GM23338 (cell line): ENCODE measurements around the gene CMC4. TPM values are rescaled to one million over a fixed set of nuclear protein-coding genes. Genes with fewer than 3 reads are reported as not detected.

Experiments
- ATAC-seq: fragments of 200-7000 bp; cut with Tn5 transposase; 3 replicates; pipeline ENCODE4 v1.9.1; 2020
- DNase-seq: peaks from one replicate; pipeline ENCODE4 v3.0.0-alpha.2; 2015; ENCODE audit warnings: low spot score
- H2AFZ ChIP-seq: fragments of 200-600 bp; sonication (generic); 2 replicates; pipeline ENCODE4 v1.8.0; 2016; ENCODE audit warnings: antibody characterized with exemption, mild to moderate bottlenecking, moderate library complexity
- H3F3A ChIP-seq: fragments of 200-600 bp; sonication (generic); replicated peaks from 2 replicates; pipeline ENCODE4 v1.8.0; 2017; ENCODE audit warnings: antibody characterized with exemption, mixed run types, low read depth
- H3K27ac ChIP-seq: fragments of 200-600 bp; sonication (generic); 2 replicates; pipeline ENCODE4 v1.6.1; 2016; ENCODE audit warnings: low read depth
- H3K27me3 ChIP-seq: fragments of 200-600 bp; sonication (generic); 2 replicates; pipeline ENCODE4 v1.8.0; 2016; ENCODE audit warnings: mild to moderate bottlenecking, mixed run types, moderate library complexity; ENCODE audit not compliant: insufficient read depth
- H3K36me3 ChIP-seq: fragments of 200-600 bp; sonication (generic); 2 replicates; pipeline ENCODE4 v1.8.0; 2016; ENCODE audit warnings: mild to moderate bottlenecking; ENCODE audit not compliant: insufficient read depth
- H3K4me1 ChIP-seq: fragments of 200-600 bp; sonication (generic); 2 replicates; pipeline ENCODE4 v1.8.0; 2016; ENCODE audit warnings: mild to moderate bottlenecking, moderate library complexity; ENCODE audit not compliant: insufficient read depth
- H3K4me2 ChIP-seq: fragments of 200-600 bp; sonication (generic); 2 replicates; pipeline ENCODE4 v1.7.1; 2017; ENCODE audit warnings: mixed run types
- H3K4me3 ChIP-seq: fragments of 200-600 bp; sonication (generic); 2 replicates; pipeline ENCODE4 v1.6.1; 2016; ENCODE audit warnings: mixed run types
- H3K79me2 ChIP-seq: fragments of 200-600 bp; sonication (generic); replicated peaks from 2 replicates; pipeline ENCODE4 v1.8.0; 2017; ENCODE audit warnings: mild to moderate bottlenecking; ENCODE audit not compliant: insufficient read depth
- H3K9me2 ChIP-seq: fragments of 200-600 bp; sonication (generic); 2 replicates; pipeline ENCODE4 v1.8.0; 2017; ENCODE audit not compliant: insufficient read depth
- H4K20me1 ChIP-seq: fragments of 200-600 bp; sonication (generic); replicated peaks from 2 replicates; pipeline ENCODE4 v1.8.0; 2017; ENCODE audit warnings: mild to moderate bottlenecking; ENCODE audit not compliant: insufficient read depth
- H3K27ac Mint-ChIP-seq: 2 replicates; pipeline ENCODE4 v1.8.0; 2020; ENCODE audit warnings: inconsistent platforms, mild to moderate bottlenecking, moderate library complexity, mixed read lengths
- H3K27me3 Mint-ChIP-seq: 3 replicates; pipeline ENCODE4 v1.8.0; 2022; ENCODE audit warnings: low read depth, mild to moderate bottlenecking, moderate library complexity, mixed read lengths, inconsistent platforms; ENCODE audit not compliant: insufficient read depth, poor library complexity
- H3K36me3 Mint-ChIP-seq: 3 replicates; pipeline ENCODE4 v1.8.0; 2021; ENCODE audit warnings: low read depth, mild to moderate bottlenecking, inconsistent platforms, moderate library complexity, mixed read lengths
- H3K4me1 Mint-ChIP-seq: 3 replicates; pipeline ENCODE4 v1.8.0; 2020; ENCODE audit warnings: mild to moderate bottlenecking, inconsistent platforms, mixed read lengths
- H3K4me3 Mint-ChIP-seq: 3 replicates; pipeline ENCODE4 v1.8.0; 2021; ENCODE audit warnings: moderate library complexity, mild to moderate bottlenecking, inconsistent platforms, mixed read lengths
- H3K9me3 Mint-ChIP-seq: 3 replicates; pipeline ENCODE4 v1.8.0; 2020; ENCODE audit warnings: moderate library complexity, mild to moderate bottlenecking, inconsistent platforms, mixed read lengths
- ETS1 ChIP-seq: IDR thresholded peaks from 2 replicates; pipeline ENCODE4 v1.6.1; 2016; ENCODE audit warnings: antibody characterized with exemption
- EZH2 ChIP-seq: fragments of 200-600 bp; sonication (generic); IDR thresholded peaks from one replicate; pipeline ENCODE4 v1.8.0; 2017; ENCODE audit warnings: antibody characterized with exemption, mild to moderate bottlenecking, low read depth; ENCODE audit not compliant: unreplicated experiment
- POLR2AphosphoS5 ChIP-seq: IDR thresholded peaks from 2 replicates; pipeline ENCODE4 v1.6.1; 2016; ENCODE audit warnings: antibody characterized with exemption, low read depth
- REST ChIP-seq: IDR thresholded peaks from one replicate; pipeline ENCODE4 v1.6.1; 2018; ENCODE audit warnings: antibody characterized with exemption; ENCODE audit not compliant: unreplicated experiment
- ZNF114 ChIP-seq: fragments of 250-450 bp; sonication (Bioruptor Pico); IDR thresholded peaks from 2 replicates; pipeline ENCODE4 v1.5.0; 2020; ENCODE audit warnings: mild to moderate bottlenecking, moderate library complexity
- ZNF331 ChIP-seq: fragments of 250-450 bp; sonication (Bioruptor Pico); IDR thresholded peaks from 2 replicates; pipeline ENCODE4 v1.5.0; 2020; ENCODE audit warnings: low read depth, mild to moderate bottlenecking, moderate library complexity
- ZNF462 ChIP-seq: fragments of 250-450 bp; sonication (Bioruptor Pico); IDR thresholded peaks from 2 replicates; pipeline ENCODE4 v1.5.0; 2020; ENCODE audit warnings: mild to moderate bottlenecking, moderate library complexity
- long read RNA-seq: library from polyadenylated mRNA; unstranded; transcript quantifications from one replicate; pipeline ENCODE4 v2.0.0, GENCODE V29; 2020; ENCODE audit not compliant: unreplicated experiment
- polyA plus RNA-seq: library from polyadenylated mRNA; unstranded; fragments of >200 nt; fragmentation: Nextera tagmentation; extraction: Ambion mirVana; gene quantifications from 2 replicates; pipeline ENCODE4 v1.2.1, GENCODE V29; 2016
- total RNA-seq: library from RNA; depleted of rRNA; stranded (reverse); fragments of >200 nt; shearing (Covaris generic); gene quantifications from 2 replicates; pipeline ENCODE4 v1.2.3, GENCODE V29; 2014; rRNA removed

CMC4 gene, protein sequence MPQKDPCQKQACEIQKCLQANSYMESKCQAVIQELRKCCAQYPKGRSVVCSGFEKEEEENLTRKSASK
- total RNA-seq (5.7 and 9.9 TPM in 2 replicates), polyA plus RNA-seq (14.7 and 16.3 TPM in 2 replicates)
- long read RNA-seq, partial matches to known transcripts = 0 of 5 reads
- long read RNA-seq, other reads (novel, unspliced or antisense) = 1 of 5 reads

DNA sequence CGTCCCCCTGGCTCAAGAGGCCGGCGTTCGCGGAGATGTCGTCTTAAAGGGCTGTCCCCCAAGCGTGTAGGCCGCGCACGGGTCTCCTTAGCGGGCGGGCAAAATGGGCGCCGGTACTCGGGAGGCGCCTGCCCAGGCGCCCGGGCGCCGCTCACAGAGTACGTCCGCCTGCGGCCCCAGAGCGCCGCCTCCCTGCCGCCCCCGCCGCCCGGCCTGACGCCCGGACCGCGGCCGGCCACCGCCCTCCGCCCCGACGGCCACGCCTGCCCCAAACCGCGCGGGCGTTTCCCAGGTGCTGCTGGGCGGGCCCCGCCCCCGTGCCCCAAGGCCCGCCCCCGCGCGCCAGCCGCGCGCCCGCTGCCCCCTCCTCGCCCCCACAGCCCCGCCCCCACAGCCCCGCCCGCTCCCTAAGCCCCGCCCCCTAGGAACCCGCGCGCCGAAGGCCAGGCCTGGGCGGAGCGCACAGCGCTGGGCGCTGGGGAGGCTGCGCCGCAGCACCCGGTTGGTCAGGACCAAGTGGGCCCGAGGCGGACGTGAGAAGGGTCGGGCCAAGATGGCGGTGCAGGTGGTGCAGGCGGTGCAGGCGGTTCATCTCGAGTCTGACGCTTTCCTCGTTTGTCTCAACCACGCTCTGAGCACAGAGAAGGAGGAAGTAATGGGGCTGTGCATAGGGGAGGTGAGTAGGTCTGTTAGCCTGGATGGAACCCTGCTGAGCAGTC, at the start of gene CMC4, which contains the start of the genes BRCC3 and MTCP1:
TSS of gene CMC4 (minus strand) at position 162 of the 719 bp plus-strand sequence. CDS start 7,113 bp downstream, outside the sequence.
TSS of gene BRCC3 (plus strand) at position 534 of the 719 bp plus-strand sequence. CDS start at position 554, 20 bp downstream.
TSS of gene MTCP1 (minus strand) at position 162 of the 719 bp plus-strand sequence. CDS start 5,126 bp downstream, outside the sequence.
- no peaks in the 10 kb centered on the region; the same call in 1 of the 3 replicates for H3K4me1 Mint-ChIP-seq
- no peaks in the 10 kb centered on the region for H3F3A ChIP-seq
- H4K20me1 ChIP-seq = no peaks in the 10 kb centered on the region
- TF ChIP-seq ZNF114 (CRISPR knock-in tag) (no peak), POLR2AphosphoS5 (peak; percentile 89)
- peak within 1 kb of the TSS; percentile 94 for H3K27ac Mint-ChIP-seq
- no peaks in the 10 kb centered on the region for H3K27me3 ChIP-seq
- no peaks in the 10 kb centered on the region for H3K36me3 ChIP-seq
- peak within 1 kb of the TSS; percentile 96 for H2AFZ ChIP-seq
- ATAC-seq (peak; percentile 95), DNase-seq (peak; percentile 77)
- peak within 1 kb of the TSS; percentile 86 for H3K27ac ChIP-seq
- no peaks in the 10 kb centered on the region for H3K9me3 Mint-ChIP-seq
- no peaks in the 10 kb centered on the region; the same call in 1 of the 2 replicates for H3K4me1 ChIP-seq
- peaks cover 21% of the 10 kb centered on the region; the same call in 2 of the 3 replicates for H3K36me3 Mint-ChIP-seq
- no peaks in the 10 kb centered on the region for H3K27me3 Mint-ChIP-seq
- H3K4me2 ChIP-seq = peak within 1 kb of the TSS; percentile 84
- no peaks in the 10 kb centered on the region for H3K9me2 ChIP-seq
- peaks cover 19% of the 10 kb centered on the region for H3K79me2 ChIP-seq
- peak within 1 kb of the TSS; percentile 94 for H3K4me3 Mint-ChIP-seq
- H3K4me3 ChIP-seq = peak within 1 kb of the TSS; percentile 87

DNA sequence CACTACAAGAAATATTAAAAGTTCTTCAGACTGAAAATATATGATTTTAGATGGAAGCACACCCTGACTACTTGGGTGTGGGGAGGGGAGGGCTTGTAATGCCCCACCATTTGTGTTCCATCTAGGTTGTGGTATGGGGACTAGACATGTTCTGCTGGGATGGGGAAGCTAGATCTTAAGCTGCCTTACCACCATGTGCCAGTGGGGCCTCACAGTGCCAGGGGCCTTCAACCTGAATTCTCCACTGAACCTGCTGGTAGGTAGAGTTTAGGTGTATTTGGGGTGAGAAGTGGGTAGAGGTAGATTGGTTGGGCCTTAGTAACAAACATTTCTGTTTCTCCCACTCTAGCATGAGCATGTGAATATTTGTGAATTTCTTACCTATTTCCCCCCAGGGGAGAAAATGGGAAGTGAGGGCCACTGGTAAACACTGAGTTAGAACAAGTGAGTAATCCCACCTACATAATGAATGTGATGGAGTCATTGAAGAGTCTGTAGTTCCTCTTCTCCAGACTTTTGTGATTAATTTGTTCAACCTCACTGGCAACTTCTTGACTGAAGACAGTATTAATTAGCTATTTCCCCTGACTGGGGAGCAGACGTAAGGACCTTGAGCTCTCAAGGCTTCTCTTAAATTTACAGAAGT, 44.4 kb upstream of the CMC4 start:
- no peaks in the 10 kb centered on the region; the same call in 1 of the 2 replicates for H3K36me3 ChIP-seq
- Mint-ChIP-seq H3K9me3 (no peaks in the 10 kb centered on the region), H3K36me3 (peaks cover 26% of the 10 kb centered on the region; the same call in 2 of the 3 replicates), H3K4me3 (no peak overlapping the region), H3K4me1 (no peaks in the 10 kb centered on the region), H3K27ac (no peak overlapping the region), H3K27me3 (peaks cover 2% of the 10 kb centered on the region)
- no peaks in the 10 kb centered on the region for H3K9me2 ChIP-seq
- H3K4me2 ChIP-seq = no peak overlapping the region
- no peaks in the 10 kb centered on the region for H3F3A ChIP-seq
- H4K20me1 ChIP-seq = no peaks in the 10 kb centered on the region
- H3K27me3 ChIP-seq = no peaks in the 10 kb centered on the region
- H3K27ac ChIP-seq = no peak overlapping the region
- no peaks in the 10 kb centered on the region for H3K4me1 ChIP-seq
- no peak overlapping the region for H3K4me3 ChIP-seq
- H2AFZ ChIP-seq = no peak overlapping the region
- DNase-seq (no peak), ATAC-seq (no peak)
- H3K79me2 ChIP-seq = no peaks in the 10 kb centered on the region
- TF ChIP-seq EZH2 = no peak
- TF ChIP-seq ETS1 = no peak
- no peak for TF ChIP-seq ZNF462 (CRISPR knock-in tag)
- TF ChIP-seq REST = no peak
- TF ChIP-seq ZNF331 (CRISPR knock-in tag) = no peak
